ENCODE data around the gene PCSK5.

DNA sequence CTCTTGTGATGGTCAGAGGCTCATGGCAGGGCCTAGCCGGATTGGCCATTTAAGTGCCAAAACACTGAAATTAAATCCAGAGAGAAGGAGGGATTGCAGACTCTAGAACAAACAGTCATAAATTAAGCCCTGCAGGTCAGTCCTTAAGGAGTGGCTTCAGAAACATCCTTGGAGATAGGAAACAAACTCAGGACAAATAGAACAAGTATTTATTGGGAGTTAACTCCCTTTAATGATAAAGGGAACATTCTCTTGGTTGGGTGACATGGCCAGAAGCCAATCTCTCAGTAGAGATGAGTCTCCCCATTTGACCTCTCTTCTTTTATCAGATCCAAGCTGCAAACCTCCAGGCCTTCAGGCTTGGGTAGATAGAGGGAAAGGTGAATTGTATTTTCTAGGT, 17.4 kb downstream of the PCSK5 start:
- no peak for TF ChIP-seq CTCF (IDR thresholded peaks at IDR 0.05; ENCODE audit: insufficient read depth, low read length, poor library complexity, severe bottlenecking)
- no peak for TF ChIP-seq EZH2phosphoT487 (conservative IDR thresholded peaks at IDR 0.05; ENCODE audit: low read length)
